Adrenal gland (tissue), 5 donors: Measurements from ENCODE around the gene TPSG1.

Source experiments
- POLR2A ChIP-seq, 2 donors: fragments of 450-650 bp; IDR thresholded peaks; one replicate each; pipeline ENCODE4 v1.6.1; 2017; ENCODE audit warnings: antibody characterized with exemption in 2 of 2, mild to moderate bottlenecking in 2 of 2, moderate library complexity in 1 of 2
- TF ChIP-seq, protein P1 (sequence below), 6 experiments: fragments of 450-650 bp in 4 of 6; fragments of 200-600 bp in 2 of 6; sonication (generic) in 1 of 6; IDR thresholded peaks; 1 replicate in 5 of 6; 2 replicates in 1 of 6; pipeline versions ENCODE4 v1.5.1 to v1.8.0; 2016 to 2021; ENCODE audit warnings: antibody characterized with exemption in 6 of 6, mild to moderate bottlenecking in 2 of 6, moderate library complexity in 1 of 6
- donor health status: DM: no; HTN: no; CAD: no.

DNA sequence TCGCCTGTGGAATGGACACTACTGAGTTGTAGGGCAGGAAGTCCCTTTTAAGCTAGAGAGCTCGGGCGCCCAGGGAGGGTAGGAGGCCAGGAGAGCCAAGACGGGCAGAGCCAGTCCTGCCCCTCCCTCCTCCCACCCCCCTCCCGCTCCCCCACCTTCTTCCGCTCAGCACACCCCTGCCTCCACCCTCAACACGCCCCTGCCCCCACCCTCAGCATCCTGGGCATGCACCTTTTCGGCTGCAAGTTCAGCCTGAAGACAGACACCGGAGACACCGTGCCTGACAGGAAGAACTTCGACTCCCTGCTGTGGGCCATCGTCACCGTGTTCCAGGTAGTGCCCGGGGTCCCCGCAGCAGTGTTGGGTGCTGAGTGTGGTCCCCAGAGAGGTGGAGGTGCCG lies 18.3 kb downstream of the TPSG1 start:
- TF ChIP-seq POLR2A (IDR thresholded peaks at IDR 0.05): no peak
- TF ChIP-seq, protein P1, sequence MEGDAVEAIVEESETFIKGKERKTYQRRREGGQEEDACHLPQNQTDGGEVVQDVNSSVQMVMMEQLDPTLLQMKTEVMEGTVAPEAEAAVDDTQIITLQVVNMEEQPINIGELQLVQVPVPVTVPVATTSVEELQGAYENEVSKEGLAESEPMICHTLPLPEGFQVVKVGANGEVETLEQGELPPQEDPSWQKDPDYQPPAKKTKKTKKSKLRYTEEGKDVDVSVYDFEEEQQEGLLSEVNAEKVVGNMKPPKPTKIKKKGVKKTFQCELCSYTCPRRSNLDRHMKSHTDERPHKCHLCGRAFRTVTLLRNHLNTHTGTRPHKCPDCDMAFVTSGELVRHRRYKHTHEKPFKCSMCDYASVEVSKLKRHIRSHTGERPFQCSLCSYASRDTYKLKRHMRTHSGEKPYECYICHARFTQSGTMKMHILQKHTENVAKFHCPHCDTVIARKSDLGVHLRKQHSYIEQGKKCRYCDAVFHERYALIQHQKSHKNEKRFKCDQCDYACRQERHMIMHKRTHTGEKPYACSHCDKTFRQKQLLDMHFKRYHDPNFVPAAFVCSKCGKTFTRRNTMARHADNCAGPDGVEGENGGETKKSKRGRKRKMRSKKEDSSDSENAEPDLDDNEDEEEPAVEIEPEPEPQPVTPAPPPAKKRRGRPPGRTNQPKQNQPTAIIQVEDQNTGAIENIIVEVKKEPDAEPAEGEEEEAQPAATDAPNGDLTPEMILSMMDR (IDR thresholded peaks at IDR 0.05): no peak
